Body of pancreas (tissue), 4 donors: Measurements from ENCODE around the gene PTPRH.

Experiments used
- POLR2A ChIP-seq, 3 donors: fragments of 450-650 bp; IDR thresholded peaks; one replicate each; pipeline ENCODE4 v1.6.1; 2016; ENCODE audit warnings: antibody characterized with exemption in 3 of 3, mild to moderate bottlenecking in 2 of 3
- TF ChIP-seq, protein P1 (sequence below), 7 experiments: fragments of 450-650 bp in 4 of 7; fragments of 200-600 bp in 3 of 7; sonication (generic) in 3 of 7; IDR thresholded peaks; one replicate each; pipeline ENCODE4 v1.5.1; 2016 to 2019; ENCODE audit warnings: antibody characterized with exemption in 7 of 7

DNA sequence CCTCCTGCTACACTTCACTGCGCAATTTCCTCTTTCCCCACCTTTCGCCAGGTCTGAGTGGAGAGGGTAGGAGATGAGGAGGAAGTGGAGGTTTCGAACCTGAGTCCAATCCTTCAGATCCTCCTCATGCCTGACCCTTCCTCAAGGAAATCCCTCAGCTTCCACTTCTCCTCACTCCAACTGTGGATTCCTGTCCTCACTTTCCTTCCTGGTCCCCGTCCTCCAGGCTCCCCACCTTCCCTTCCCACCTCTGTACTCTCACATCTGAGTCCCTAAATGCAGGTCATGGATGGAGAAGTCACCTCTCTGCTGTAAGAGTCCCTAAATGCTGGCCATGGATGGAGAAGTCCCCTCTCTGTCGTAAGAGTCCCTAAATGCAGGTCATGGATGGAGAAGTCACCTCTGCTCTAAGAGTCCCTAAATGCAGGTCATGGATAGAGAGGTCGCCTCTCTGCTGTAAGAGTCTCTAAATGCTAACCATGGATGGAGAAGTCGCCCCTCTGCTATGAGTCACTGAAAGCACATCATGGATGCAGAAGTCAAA, 16.2 kb upstream of the PTPRH start:
- no peak for TF ChIP-seq POLR2A (IDR thresholded peaks at IDR 0.05)
- TF ChIP-seq, protein P1, sequence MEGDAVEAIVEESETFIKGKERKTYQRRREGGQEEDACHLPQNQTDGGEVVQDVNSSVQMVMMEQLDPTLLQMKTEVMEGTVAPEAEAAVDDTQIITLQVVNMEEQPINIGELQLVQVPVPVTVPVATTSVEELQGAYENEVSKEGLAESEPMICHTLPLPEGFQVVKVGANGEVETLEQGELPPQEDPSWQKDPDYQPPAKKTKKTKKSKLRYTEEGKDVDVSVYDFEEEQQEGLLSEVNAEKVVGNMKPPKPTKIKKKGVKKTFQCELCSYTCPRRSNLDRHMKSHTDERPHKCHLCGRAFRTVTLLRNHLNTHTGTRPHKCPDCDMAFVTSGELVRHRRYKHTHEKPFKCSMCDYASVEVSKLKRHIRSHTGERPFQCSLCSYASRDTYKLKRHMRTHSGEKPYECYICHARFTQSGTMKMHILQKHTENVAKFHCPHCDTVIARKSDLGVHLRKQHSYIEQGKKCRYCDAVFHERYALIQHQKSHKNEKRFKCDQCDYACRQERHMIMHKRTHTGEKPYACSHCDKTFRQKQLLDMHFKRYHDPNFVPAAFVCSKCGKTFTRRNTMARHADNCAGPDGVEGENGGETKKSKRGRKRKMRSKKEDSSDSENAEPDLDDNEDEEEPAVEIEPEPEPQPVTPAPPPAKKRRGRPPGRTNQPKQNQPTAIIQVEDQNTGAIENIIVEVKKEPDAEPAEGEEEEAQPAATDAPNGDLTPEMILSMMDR (IDR thresholded peaks at IDR 0.05) = no peak
